ENCODE results near the gene HUWE1. TPM values are rescaled to one million over a fixed set of nuclear protein-coding genes. Genes with fewer than 3 reads are reported as not detected.

HUWE1 gene
- total and polyA plus RNA-seq, 9 of the 15 experiments (the other 6 are each of a cell fraction or from before 2014, with no cell fraction given), result 23.9 to 204 (median 65.1) TPM

- no peak for TF ChIP-seq HMGXB4 (CRISPR knock-in tag; IDR thresholded peaks at IDR 0.05)
- peak; percentile 80; the same call in 1 of the 2 replicates for TF ChIP-seq PHF8 (IDR thresholded peaks at IDR 0.05; ENCODE audit: borderline replicate concordance, low read length)
- no peak for TF ChIP-seq STAT6 (CRISPR knock-in tag; IDR thresholded peaks at IDR 0.05)
- TF ChIP-seq MLLT1 (IDR thresholded peaks at IDR 0.05), result 0 out of 4 replicates have a peak, but pooled peaks of 1 of the 2 experiments have one; percentile 10
- TF ChIP-seq E2F1 (CRISPR knock-in tag; IDR thresholded peaks at IDR 0.05), result no peak
- no peak for TF ChIP-seq HNRNPL (IDR thresholded peaks at IDR 0.05; ENCODE audit: low read depth, low read length)
- TF ChIP-seq OTX1 (CRISPR knock-in tag; IDR thresholded peaks at IDR 0.05), result no peak
- no peak for TF ChIP-seq ZNF174 (CRISPR knock-in tag; IDR thresholded peaks at IDR 0.05)
- no peak for TF ChIP-seq NR1H2 (CRISPR knock-in tag; IDR thresholded peaks at IDR 0.05)
- TF ChIP-seq MAFG (tag; conservative IDR thresholded peaks at IDR 0.05), result no peak
- TF ChIP-seq KLF6 (CRISPR knock-in tag; IDR thresholded peaks at IDR 0.05; ENCODE audit: borderline replicate concordance), result no peak
- TF ChIP-seq NCOA4 (IDR thresholded peaks at IDR 0.05; ENCODE audit: partially characterized antibody), result no peak
- TF ChIP-seq PBX2 (CRISPR knock-in tag; IDR thresholded peaks at IDR 0.05; ENCODE audit: low read depth), result no peak
- no peak for TF ChIP-seq PBX2 (tag; conservative IDR thresholded peaks at IDR 0.05; ENCODE audit: low read depth)
- TF ChIP-seq SMARCB1 (IDR thresholded peaks at IDR 0.05; ENCODE audit: insufficient read length, low read depth), result no peak
- no peak for TF ChIP-seq ZNF444 (CRISPR knock-in tag; IDR thresholded peaks at IDR 0.05)
- TF ChIP-seq ETS2 (tag; IDR thresholded peaks at IDR 0.05; ENCODE audit: borderline replicate concordance, poor library complexity, severe bottlenecking), result no peak
These were observed 2.7 kb downstream of the HUWE1 start (continued) for GRCh38 chrX:53683556-53684414.

All from K562 (cell line).